Coronary artery (tissue), 2 donors: ENCODE data around the gene SEMA3C.

Experiments
- DNase-seq: peaks from one replicate; pipeline ENCODE4 v3.0.0-alpha.2; 2017; ENCODE audit warnings: low spot score
- H3K27ac ChIP-seq, 2 donors: fragments of 200-600 bp; sonication (generic); one replicate each; pipeline ENCODE4 v1.5.1; 2016 to 2019
- H3K4me3 ChIP-seq: fragments of 200-600 bp; sonication (generic); 2 replicates; pipeline ENCODE4 v1.5.1; 2016; ENCODE audit warnings: mild to moderate bottlenecking, moderate library complexity
- TF ChIP-seq, protein P1 (sequence below): fragments of 200-600 bp; sonication (generic); IDR thresholded peaks from one replicate; pipeline ENCODE4 v1.5.1; 2019; ENCODE audit warnings: antibody characterized with exemption

SEMA3C gene

DNA sequence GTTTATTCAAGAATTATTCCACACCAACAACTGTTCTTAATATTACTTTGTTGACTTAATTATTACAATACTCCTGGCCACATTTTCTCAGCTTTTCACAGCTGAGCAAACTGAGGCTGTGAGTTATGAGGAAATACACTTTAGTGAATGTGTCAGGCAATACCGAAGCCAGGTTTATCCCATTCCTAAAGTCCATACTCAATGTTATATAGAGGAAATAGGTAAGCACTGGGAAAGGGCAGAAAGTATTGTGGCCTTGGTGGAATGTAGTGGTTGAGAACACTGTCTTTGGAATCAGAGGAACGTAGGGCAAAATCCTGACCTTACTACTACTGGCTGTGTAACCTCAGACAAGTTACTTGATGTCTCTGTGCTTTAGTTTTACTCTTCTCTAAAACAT, 169.6 kb downstream of the SEMA3C start:
- DNase-seq, result no peak
- TF ChIP-seq, protein P1, sequence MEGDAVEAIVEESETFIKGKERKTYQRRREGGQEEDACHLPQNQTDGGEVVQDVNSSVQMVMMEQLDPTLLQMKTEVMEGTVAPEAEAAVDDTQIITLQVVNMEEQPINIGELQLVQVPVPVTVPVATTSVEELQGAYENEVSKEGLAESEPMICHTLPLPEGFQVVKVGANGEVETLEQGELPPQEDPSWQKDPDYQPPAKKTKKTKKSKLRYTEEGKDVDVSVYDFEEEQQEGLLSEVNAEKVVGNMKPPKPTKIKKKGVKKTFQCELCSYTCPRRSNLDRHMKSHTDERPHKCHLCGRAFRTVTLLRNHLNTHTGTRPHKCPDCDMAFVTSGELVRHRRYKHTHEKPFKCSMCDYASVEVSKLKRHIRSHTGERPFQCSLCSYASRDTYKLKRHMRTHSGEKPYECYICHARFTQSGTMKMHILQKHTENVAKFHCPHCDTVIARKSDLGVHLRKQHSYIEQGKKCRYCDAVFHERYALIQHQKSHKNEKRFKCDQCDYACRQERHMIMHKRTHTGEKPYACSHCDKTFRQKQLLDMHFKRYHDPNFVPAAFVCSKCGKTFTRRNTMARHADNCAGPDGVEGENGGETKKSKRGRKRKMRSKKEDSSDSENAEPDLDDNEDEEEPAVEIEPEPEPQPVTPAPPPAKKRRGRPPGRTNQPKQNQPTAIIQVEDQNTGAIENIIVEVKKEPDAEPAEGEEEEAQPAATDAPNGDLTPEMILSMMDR, result no peak
- no peak overlapping the region for H3K27ac ChIP-seq
- no peak overlapping the region for H3K4me3 ChIP-seq

DNA sequence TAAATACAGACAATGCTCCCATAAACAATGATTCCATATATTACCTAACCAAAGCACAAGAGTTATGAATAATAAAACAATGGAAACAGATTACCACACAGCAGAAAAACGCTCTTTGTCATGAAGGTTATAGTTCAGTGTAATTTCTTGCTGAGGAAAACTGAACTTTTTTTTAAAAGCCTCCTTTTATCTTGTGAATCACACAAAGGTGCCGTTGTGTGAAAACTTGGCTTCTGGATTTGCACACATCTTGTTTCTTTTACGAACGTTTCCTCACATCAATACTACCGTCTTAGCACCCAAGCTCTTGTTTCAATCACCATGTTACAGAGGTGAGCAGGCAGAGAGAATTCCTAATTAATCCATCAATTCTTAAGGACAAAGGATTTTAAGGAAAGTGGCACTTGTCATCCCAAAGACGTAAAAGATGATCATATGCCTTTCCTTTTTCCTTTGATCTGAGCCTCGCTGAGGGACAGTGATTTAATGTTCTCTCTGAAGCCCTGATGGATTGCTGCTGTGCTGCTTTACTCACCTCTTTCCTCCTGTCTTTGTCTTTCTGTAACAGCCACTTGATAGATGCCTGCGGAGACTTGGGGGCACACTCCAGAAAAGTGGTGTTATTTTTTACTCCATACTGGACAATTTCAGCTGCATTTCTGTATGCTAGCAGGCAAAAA, 170.3 kb downstream of the SEMA3C start:
- Histone ChIP-seq H3K4me3 (no peak overlapping the region), H3K27ac (no peak overlapping the region)
- TF ChIP-seq, protein P1, result no peak
- no peak for DNase-seq

DNA sequence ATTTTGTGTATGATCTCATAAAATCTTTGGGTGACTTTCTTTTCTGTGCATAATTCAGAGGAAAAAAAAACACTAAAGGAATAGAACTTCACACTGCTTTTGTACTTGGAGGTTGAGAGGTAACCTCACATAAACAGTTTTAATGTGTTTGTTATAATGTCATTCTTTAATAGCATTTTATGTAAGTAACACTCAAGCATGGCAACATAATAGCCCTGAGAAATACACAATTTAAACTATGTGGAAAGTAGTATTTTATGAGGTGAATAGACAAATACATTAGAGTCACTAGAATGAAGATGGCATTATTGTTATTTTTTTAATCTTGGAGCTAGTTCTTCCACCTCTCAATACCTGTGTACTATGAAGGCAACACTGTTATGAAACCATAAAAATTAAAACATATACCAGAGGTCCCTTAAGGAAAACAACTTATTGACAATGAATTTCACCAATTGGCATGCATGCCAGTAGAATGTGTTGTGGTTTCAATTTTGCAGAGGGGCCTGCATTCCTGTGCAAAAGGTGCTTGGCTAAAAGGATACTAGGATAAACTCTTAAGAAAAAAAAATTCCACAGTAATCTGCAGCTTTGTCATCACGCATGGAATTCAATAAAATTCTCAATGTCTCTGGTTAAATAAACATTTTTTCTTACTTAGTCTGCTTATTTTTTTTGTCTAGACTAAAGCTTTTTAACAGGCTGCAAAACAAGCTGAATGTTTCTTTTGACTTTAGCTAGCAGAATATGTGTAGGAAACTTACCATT, 177.9 kb downstream of the SEMA3C start:
- Histone ChIP-seq H3K4me3 (no peak overlapping the region), H3K27ac (no peak overlapping the region)
- TF ChIP-seq, protein P1, result no peak
- no peak for DNase-seq

DNA sequence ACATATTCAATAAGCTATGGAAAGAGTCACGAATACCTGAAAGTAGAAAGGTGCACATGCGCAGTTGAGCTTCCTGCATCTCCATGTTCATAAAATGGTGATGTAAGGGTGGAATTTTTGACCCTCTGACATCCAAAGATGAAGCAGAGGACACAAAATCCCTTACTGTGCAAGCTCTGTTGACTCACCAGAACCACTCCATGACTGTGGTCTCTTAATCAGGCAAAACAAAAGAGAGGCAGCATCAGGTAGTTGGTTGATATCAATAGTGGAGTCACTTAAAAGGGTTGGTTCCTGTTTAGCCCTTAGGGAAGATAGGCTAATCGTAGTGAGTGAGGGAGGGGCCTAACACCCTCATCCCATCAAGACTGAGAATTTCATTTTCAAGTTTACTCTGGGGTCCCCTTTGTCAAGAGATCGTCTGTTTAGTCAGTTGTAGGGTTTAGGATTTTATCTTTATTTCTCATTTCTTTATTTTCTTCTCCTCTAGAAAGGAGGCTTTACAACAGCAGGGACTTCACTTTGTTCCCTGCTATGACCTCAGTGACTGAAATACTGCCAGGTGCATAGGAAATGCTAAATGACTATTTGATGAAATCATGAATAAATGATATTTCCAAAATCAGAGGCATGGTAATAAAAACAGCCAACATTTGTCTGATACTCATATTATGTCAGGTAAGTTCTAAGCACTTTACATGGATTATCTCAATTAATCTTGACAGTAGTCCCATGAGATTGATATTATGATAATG, 182.3 kb downstream of the SEMA3C start:
- DNase-seq, result no peak
- TF ChIP-seq, protein P1, result no peak
- Histone ChIP-seq H3K4me3 (no peak overlapping the region), H3K27ac (no peak overlapping the region)

DNA sequence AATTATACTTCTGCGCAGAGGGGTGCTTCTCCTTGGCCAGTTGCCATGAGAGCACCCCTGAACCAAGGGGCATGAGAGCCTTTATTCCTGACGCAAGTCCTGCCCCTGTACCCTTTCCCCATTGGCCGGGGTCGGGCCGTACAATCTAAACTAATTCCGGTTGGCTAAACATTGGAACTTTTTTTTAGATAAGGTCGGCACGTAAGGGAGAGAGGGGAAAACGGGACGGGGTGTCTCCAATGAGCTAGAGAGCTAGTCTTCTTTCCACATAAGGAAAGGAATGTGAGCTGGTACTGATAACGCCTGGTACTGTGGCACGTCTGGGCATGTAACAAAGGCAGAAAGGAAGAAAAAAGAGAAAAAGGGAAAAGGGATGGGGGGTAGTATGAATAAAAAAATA, 183.5 kb downstream of the SEMA3C start:
- TF ChIP-seq, protein P1, result no peak
- H3K4me3 ChIP-seq, result no peak overlapping the region
- DNase-seq, result no peak
- H3K27ac ChIP-seq, result no peak overlapping the region

DNA sequence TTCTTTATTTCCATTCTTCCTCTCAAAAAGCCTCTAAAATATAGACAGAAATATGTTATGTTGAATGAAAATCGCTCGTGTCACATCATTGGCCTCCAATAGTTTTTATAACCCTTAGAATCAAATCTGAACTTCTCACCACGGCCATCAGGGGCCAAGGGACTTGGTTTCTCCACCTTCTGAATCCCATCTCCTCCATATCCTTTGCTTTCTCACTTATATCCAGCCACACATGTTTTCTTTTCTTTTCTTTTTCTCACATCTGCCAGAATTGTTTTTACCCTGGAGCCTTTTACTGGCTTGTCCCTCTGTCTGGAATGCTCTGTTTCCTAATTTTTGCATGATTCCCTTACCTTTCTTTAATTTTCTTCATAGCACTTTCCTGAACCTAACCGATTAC, 184.8 kb downstream of the SEMA3C start:
- TF ChIP-seq, protein P1, result no peak
- no peak overlapping the region for H3K4me3 ChIP-seq
- H3K27ac ChIP-seq, result no peak overlapping the region
- no peak for DNase-seq
